B cell (primary cell): Measurements from ENCODE around the gene FOXP3.

Experiments
- CTCF ChIP-seq: fragments of 200-600 bp; IDR thresholded peaks from one replicate; pipeline ENCODE4 v1.8.0; 2022; ENCODE audit warnings: antibody characterized with exemption, mild to moderate bottlenecking
- EZH2 ChIP-seq: IDR thresholded peaks from 2 replicates; pipeline ENCODE4 v1.6.1; 2012; ENCODE audit warnings: borderline replicate concordance, low read depth, mild to moderate bottlenecking, moderate library complexity, low read length; ENCODE audit not compliant: insufficient read depth, poor library complexity, severe bottlenecking

GRCh38 chrX:49286136-49286535 is 21.6 kb upstream of the FOXP3 start:
- TF ChIP-seq CTCF, result no peak
- no peak for TF ChIP-seq EZH2
